ENCODE measurements around the gene CCDC85A. TPM values are rescaled to one million over a fixed set of nuclear protein-coding genes. Genes with fewer than 3 reads are reported as not detected.

CCDC85A gene
- total RNA-seq, 1 experiment from 2014 or later, result 3.0 TPM

DNA sequence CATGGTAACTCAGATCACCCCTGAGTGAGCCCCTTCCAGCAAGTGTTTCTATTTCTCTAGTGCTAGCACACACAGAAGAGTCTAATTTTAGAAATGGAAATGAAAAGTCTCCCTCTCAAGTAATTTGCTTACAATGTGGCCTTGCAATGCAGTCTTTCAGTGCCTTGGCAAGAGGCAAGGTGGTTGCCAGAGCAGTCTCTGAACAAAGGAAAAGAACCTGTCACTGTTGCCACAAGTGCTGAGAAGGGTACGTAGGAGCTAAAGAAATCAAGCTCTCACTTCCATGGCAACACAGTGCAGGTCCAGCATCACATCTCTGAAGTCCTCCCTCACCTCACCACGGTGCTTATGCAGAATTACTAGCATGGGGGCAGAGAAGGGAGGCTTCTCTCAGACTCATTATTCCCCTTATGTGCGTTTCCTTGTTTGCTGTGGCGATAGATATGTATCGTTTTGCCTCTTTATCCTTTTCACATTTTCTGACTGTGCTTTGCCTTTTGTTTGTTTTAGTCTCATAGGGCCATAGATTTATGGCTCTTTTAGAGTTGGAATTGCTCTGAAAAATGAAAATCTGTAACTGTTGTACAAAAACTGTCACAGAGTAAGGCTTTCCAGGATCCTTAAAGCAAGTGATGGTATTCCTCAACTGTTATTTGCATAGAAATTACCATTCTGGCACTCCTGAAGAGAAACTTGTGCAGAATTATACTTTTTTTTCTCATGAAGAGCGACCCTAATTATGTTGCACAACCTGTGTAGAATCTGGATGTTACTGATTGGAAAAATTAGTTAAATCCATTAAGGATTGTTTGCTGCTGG lies 164.8 kb downstream of the CCDC85A start:
- no peak for DNase-seq
- intact Hi-C loops (cut with micrococcal nuclease; ENCODE audit: unreplicated experiment), result no loop called here
- CTCF ChIA-PET, result no interaction called here
- Mint-ChIP-seq H3K9me3 (ENCODE audit: low read depth, unreplicated experiment) (no peaks in the 10 kb centered on the region), H3K4me3 (ENCODE audit: low read depth, unreplicated experiment) (no peak overlapping the region), H3K27me3 (ENCODE audit: unreplicated experiment) (no peaks in the 10 kb centered on the region), H3K36me3 (ENCODE audit: insufficient read depth, unreplicated experiment) (no peaks in the 10 kb centered on the region), H3K4me1 (ENCODE audit: low read depth, unreplicated experiment) (no peaks in the 10 kb centered on the region), H3K27ac (ENCODE audit: unreplicated experiment) (no peak overlapping the region)
- TF ChIP-seq, protein P1, sequence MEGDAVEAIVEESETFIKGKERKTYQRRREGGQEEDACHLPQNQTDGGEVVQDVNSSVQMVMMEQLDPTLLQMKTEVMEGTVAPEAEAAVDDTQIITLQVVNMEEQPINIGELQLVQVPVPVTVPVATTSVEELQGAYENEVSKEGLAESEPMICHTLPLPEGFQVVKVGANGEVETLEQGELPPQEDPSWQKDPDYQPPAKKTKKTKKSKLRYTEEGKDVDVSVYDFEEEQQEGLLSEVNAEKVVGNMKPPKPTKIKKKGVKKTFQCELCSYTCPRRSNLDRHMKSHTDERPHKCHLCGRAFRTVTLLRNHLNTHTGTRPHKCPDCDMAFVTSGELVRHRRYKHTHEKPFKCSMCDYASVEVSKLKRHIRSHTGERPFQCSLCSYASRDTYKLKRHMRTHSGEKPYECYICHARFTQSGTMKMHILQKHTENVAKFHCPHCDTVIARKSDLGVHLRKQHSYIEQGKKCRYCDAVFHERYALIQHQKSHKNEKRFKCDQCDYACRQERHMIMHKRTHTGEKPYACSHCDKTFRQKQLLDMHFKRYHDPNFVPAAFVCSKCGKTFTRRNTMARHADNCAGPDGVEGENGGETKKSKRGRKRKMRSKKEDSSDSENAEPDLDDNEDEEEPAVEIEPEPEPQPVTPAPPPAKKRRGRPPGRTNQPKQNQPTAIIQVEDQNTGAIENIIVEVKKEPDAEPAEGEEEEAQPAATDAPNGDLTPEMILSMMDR (IDR thresholded peaks at IDR 0.05; ENCODE audit: unreplicated experiment), result no peak
- BruUV-seq (replicated peaks), result no TSS peak

DNA sequence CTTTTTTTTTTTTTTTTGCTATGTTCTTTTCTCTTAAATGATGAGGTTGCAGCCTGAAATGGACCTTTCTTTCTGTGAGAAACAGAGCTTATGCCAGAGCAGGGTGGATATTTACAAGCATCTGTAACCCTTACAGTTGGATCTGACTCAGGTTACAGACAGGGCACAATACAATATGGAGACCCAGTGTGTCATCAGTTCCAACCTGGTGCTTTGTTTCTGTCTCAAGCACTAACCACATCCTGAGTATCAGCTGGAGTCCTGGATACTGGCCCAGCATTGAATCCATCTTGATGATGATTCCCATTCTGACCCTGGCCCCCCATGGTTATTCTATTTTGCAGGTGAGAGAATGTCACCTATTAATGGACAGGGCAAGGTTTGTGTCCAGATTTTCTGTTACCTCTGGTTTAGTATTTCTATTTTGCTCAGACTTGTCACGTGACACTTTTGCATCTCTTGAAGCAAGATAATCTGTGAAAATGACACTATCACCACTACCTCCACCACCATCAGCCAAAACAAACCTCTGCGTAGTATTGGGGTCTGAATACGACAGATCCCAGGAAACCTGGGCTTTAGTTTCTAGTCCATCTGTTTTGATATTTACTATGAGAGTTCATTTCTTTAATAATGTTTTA lies 174.0 kb downstream of the CCDC85A start:
- Mint-ChIP-seq H3K27me3 (ENCODE audit: unreplicated experiment) (no peaks in the 10 kb centered on the region), H3K4me3 (ENCODE audit: low read depth, unreplicated experiment) (no peak overlapping the region), H3K27ac (ENCODE audit: unreplicated experiment) (no peak overlapping the region), H3K36me3 (ENCODE audit: insufficient read depth, unreplicated experiment) (no peaks in the 10 kb centered on the region), H3K9me3 (ENCODE audit: low read depth, unreplicated experiment) (no peaks in the 10 kb centered on the region), H3K4me1 (ENCODE audit: low read depth, unreplicated experiment) (no peaks in the 10 kb centered on the region)
- BruUV-seq (replicated peaks), result no TSS peak
- no peak for DNase-seq
- TF ChIP-seq, protein P1 (IDR thresholded peaks at IDR 0.05; ENCODE audit: unreplicated experiment), result no peak
- intact Hi-C loops (cut with micrococcal nuclease; ENCODE audit: unreplicated experiment), result no loop called here
- CTCF ChIA-PET, result interaction anchor here (0.6 kb wide), 1 partner anchor 508 kb away, joined by 5 read pairs; no protein-coding TSS in a partner anchor

DNA sequence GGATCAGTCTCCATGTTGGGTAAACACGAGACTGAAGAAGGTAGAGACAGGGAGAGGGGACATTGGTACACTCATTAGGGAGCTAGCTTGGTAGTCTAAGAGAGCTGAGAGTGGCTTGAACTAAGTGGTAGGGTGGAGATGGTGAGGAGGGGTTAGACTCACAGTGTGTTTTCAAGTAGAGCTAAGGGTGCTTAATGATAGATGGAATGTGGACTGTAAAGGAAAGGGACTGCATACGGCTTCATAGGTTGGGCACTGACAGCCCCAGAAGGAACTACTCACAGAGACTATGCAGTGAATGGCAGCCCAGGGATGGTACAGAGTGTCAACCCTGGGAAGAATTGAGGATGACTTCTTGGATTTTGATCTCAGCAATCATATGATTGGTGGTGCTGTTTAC lies 178.1 kb downstream of the CCDC85A start:
- H3K4me1 Mint-ChIP-seq (ENCODE audit: low read depth, unreplicated experiment), result no peaks in the 10 kb centered on the region
- no peak overlapping the region for H3K4me3 Mint-ChIP-seq (ENCODE audit: low read depth, unreplicated experiment)
- no peaks in the 10 kb centered on the region for H3K9me3 Mint-ChIP-seq (ENCODE audit: low read depth, unreplicated experiment)
- no peak overlapping the region for H3K27ac Mint-ChIP-seq (ENCODE audit: unreplicated experiment)
- no peak for DNase-seq
- intact Hi-C loops (cut with micrococcal nuclease; ENCODE audit: unreplicated experiment), result no loop called here
- BruUV-seq (replicated peaks), result no TSS peak
- H3K27me3 Mint-ChIP-seq (ENCODE audit: unreplicated experiment), result no peaks in the 10 kb centered on the region
- no peaks in the 10 kb centered on the region for H3K36me3 Mint-ChIP-seq (ENCODE audit: insufficient read depth, unreplicated experiment)
- CTCF ChIA-PET, result no interaction called here
- TF ChIP-seq, protein P1 (IDR thresholded peaks at IDR 0.05; ENCODE audit: unreplicated experiment), result no peak

- Mint-ChIP-seq H3K27ac (ENCODE audit: unreplicated experiment) (no peak overlapping the region), H3K4me3 (ENCODE audit: low read depth, unreplicated experiment) (no peak overlapping the region), H3K4me1 (ENCODE audit: low read depth, unreplicated experiment) (no peaks in the 10 kb centered on the region), H3K36me3 (ENCODE audit: insufficient read depth, unreplicated experiment) (no peaks in the 10 kb centered on the region), H3K9me3 (ENCODE audit: low read depth, unreplicated experiment) (no peaks in the 10 kb centered on the region), H3K27me3 (ENCODE audit: unreplicated experiment) (no peaks in the 10 kb centered on the region)
- CTCF ChIA-PET, result no interaction called here
- no peak for DNase-seq
- TF ChIP-seq, protein P1 (IDR thresholded peaks at IDR 0.05; ENCODE audit: unreplicated experiment), result no peak
- intact Hi-C loops (cut with micrococcal nuclease; ENCODE audit: unreplicated experiment), result no loop called here
- no TSS peak for BruUV-seq (replicated peaks)
Observed at GRCh38 chr2:56364902-56365301, 181.1 kb downstream of the CCDC85A start.
